Osteocyte (in vitro differentiated cells): Measurements from ENCODE around the gene LINC01488. TPM values are rescaled to one million over a fixed set of nuclear protein-coding genes. Genes with fewer than 3 reads are reported as not detected.

ENCODE experiments used
- DNase-seq: peaks from one replicate; pipeline ENCODE4 v3.0.0; 2021; ENCODE audit warnings: mixed read lengths; ENCODE audit not compliant: unreplicated experiment; ENCODE audit errors: extremely low spot score
- H3K27ac Mint-ChIP-seq: one replicate; pipeline ENCODE4 v1.8.0; 2021; ENCODE audit warnings: mild to moderate bottlenecking, mixed read lengths; ENCODE audit not compliant: unreplicated experiment
- H3K27me3 Mint-ChIP-seq: one replicate; pipeline ENCODE4 v1.8.0; 2021; ENCODE audit warnings: mixed read lengths; ENCODE audit not compliant: unreplicated experiment
- H3K36me3 Mint-ChIP-seq: one replicate; pipeline ENCODE4 v1.8.0; 2021; ENCODE audit warnings: mixed read lengths; ENCODE audit not compliant: unreplicated experiment
- H3K4me1 Mint-ChIP-seq: one replicate; pipeline ENCODE4 v1.8.0; 2021; ENCODE audit warnings: mixed read lengths; ENCODE audit not compliant: unreplicated experiment
- H3K4me3 Mint-ChIP-seq: one replicate; pipeline ENCODE4 v1.8.0; 2021; ENCODE audit warnings: mild to moderate bottlenecking, moderate library complexity, mixed read lengths; ENCODE audit not compliant: unreplicated experiment
- H3K9me3 Mint-ChIP-seq: one replicate; pipeline ENCODE4 v1.8.0; 2021; ENCODE audit warnings: mixed read lengths; ENCODE audit not compliant: unreplicated experiment
- CTCF ChIP-seq: fragments of 200-600 bp; sonication (generic); IDR thresholded peaks from 2 replicates; pipeline ENCODE4 v1.5.0; 2021; ENCODE audit warnings: antibody characterized with exemption, mild to moderate bottlenecking, moderate library complexity
- total RNA-seq: library from RNA; stranded (reverse); gene quantifications from 2 replicates; pipeline ENCODE4 v1.2.1, GENCODE V29; 2021

Gene LINC01488
- total RNA-seq, 1 donor from 2014 or later = not detected

- DNase-seq = no peak
- no peak overlapping the region for H3K4me3 Mint-ChIP-seq
- no peaks in the 10 kb centered on the region for H3K27me3 Mint-ChIP-seq
- H3K4me1 Mint-ChIP-seq = peaks cover 31% of the 10 kb centered on the region
- no peaks in the 10 kb centered on the region for H3K9me3 Mint-ChIP-seq
- H3K27ac Mint-ChIP-seq = no peak overlapping the region
- H3K36me3 Mint-ChIP-seq = no peaks in the 10 kb centered on the region
- no peak for TF ChIP-seq CTCF
Measured at GRCh38 chr11:69436041-69436982, 45.2 kb upstream of the LINC01488 start.

- Mint-ChIP-seq H3K27me3 (no peaks in the 10 kb centered on the region), H3K27ac (peak overlapping the region; percentile 64), H3K4me3 (no peak overlapping the region), H3K36me3 (no peaks in the 10 kb centered on the region), H3K9me3 (no peaks in the 10 kb centered on the region), H3K4me1 (peaks cover 30% of the 10 kb centered on the region)
- no peak for TF ChIP-seq CTCF
- DNase-seq = no peak
Measured at GRCh38 chr11:69437001-69437875, 44.2 kb upstream of the LINC01488 start.

GRCh38 chr11:69437876-69438205 lies 43.6 kb upstream of the LINC01488 start:
- Mint-ChIP-seq H3K4me1 (peaks cover 31% of the 10 kb centered on the region), H3K4me3 (no peak overlapping the region), H3K36me3 (no peaks in the 10 kb centered on the region), H3K9me3 (no peaks in the 10 kb centered on the region), H3K27me3 (no peaks in the 10 kb centered on the region), H3K27ac (no peak overlapping the region)
- DNase-seq = no peak
- no peak for TF ChIP-seq CTCF

GRCh38 chr11:69438286-69438920 lies 43.1 kb upstream of the LINC01488 start:
- DNase-seq = no peak
- Mint-ChIP-seq H3K4me3 (no peak overlapping the region), H3K27ac (no peak overlapping the region), H3K4me1 (peaks cover 36% of the 10 kb centered on the region), H3K9me3 (no peaks in the 10 kb centered on the region), H3K27me3 (no peaks in the 10 kb centered on the region), H3K36me3 (no peaks in the 10 kb centered on the region)
- no peak for TF ChIP-seq CTCF
